ENCODE measurements around the gene UBE2G1.
"Not testable (repeated sequence)": the region's sequence is repeated elsewhere in the genome, so short reads cannot be mapped to it uniquely, and the experiment has no call there.

Gene UBE2G1

DNA sequence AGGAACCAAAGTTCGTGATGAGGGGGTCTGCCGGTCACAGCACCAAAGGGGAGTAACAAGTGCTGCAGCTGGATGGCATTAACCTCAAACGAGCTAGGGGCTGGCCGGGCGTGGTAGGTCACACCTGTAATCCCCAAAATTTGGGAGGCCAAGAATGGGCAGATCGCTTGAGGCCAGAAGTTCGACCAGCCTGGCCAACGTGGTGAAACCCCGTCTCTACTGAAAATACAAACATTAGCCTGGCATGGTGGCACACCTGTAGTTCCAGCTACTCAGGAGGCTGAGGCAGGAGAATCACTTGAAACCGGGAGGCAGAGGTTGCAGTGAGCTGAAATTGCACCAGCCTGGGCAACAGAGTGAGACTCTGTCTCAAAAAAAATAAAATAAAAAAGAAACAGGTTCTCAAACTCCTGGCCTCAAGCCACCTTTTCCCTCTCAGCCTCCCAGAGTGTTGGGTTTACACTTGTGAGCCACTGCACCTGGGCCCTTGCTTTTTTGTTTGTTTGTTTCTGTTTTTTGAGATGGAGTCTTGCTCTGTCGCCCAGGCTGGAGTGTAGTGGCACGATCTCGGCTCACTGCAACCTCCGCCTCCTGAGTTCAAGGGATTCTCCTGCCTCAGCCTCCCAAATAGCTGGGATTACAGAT, 9.4 kb upstream of the UBE2G1 start:
- H3K27ac ChIP-seq (ENCODE audit: low read depth, low read length); H3K27me3 ChIP-seq (ENCODE audit: control insufficient read depth in 1 of 2, insufficient read depth in 2 of 2, low read length in 2 of 2); H3K36me3 ChIP-seq (ENCODE audit: control insufficient read depth in 1 of 2, insufficient read depth in 2 of 2, low read length in 2 of 2); H3K9me3 ChIP-seq (ENCODE audit: control insufficient read depth in 1 of 2, low read length in 2 of 2); H3K4me1 ChIP-seq (ENCODE audit: control insufficient read depth in 1 of 2, insufficient read depth in 2 of 2, low read length in 2 of 2); H3K9ac ChIP-seq (ENCODE audit: low read depth in 1 of 2, low read length in 2 of 2); H3K4me3 ChIP-seq (ENCODE audit: low read depth in 1 of 2, low read length in 2 of 2): not testable (repeated sequence)

DNA sequence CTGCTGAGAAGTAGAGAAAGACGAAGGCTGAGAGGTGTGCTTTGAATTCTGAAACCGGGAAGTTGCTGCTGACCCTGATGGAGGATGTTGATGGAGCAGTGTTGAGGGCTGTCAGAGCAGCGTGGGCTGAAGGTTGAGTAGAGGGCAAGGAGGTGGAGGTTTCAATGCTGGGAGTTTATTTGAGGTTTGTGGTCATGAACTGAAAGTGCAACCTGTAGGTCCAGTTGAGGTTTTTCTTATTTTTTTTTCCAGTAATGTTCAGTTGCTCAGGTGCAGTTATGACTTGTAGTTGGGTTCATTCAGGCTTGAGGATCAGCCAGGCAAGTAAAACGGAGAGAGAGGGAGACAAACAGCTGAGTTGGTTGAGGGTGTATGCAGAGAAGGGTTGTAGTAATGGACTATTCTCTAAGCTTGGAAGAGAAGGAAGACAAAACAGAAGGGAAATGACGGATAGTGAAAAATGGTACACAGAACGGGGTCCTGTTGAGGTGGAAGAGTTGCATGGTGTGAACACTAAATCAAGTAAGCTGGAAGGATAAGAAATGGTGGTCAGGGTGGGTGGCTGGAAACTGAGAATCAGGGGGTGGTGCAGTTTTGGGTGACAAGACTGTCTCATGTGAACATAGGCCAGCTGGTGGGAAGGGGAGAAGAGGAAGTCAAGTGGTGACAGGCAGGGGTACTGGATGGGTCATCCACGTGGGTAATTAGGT, 8.7 kb upstream of the UBE2G1 start:
- H3K4me3 ChIP-seq (ENCODE audit: low read depth in 1 of 2, low read length in 2 of 2) = no peak overlapping the region
- H3K9ac ChIP-seq (ENCODE audit: low read depth in 1 of 2, low read length in 2 of 2) = no peak overlapping the region
- no peaks in the 10 kb centered on the region for H3K9me3 ChIP-seq (ENCODE audit: control insufficient read depth in 1 of 2, low read length in 2 of 2)
- H3K27ac ChIP-seq (ENCODE audit: low read depth, low read length) = no peak overlapping the region
- no peaks in the 10 kb centered on the region for H3K27me3 ChIP-seq (ENCODE audit: control insufficient read depth in 1 of 2, insufficient read depth in 2 of 2, low read length in 2 of 2)
- H3K4me1 ChIP-seq (ENCODE audit: control insufficient read depth in 1 of 2, insufficient read depth in 2 of 2, low read length in 2 of 2) = peaks cover 0 to 4% of the 10 kb centered on the region in 2 donors
- H3K36me3 ChIP-seq (ENCODE audit: control insufficient read depth in 1 of 2, insufficient read depth in 2 of 2, low read length in 2 of 2) = no peaks in the 10 kb centered on the region

DNA sequence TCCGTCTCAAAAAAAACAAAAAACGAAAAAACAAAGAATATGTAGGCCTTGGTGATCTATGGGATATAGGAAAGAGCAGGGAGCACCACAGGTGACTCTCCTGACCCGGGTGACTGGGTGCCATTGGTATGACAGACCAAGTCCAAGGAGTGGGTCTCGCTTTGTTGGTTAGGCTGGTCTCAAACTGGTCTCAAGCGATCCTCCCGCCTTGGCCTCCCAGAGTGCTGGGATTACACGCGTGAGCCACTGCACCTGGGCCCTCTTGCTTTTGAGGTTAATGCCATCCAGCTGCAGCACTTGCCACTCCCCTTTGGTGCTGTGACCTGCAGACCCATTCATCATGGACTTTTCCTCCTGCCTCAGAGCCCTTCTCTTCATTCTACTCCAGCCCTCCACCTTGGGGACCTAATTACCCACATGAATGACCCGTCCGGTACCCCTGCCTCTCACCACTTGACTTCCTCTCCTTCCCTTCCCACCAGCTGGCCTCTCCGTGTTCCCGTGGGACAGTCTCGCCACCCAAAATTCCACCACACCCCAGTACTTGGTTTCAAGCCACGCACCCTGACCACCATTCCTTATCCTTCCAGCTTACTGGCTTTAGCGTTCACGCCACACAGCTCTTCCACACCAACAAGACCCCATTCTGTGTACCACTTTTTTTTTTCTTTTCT, 3.2 kb upstream of the UBE2G1 start:
- Histone ChIP-seq H3K4me3 (ENCODE audit: low read depth in 1 of 2, low read length in 2 of 2) (no peak overlapping the region), H3K27ac (ENCODE audit: low read depth, low read length) (no peak overlapping the region), H3K36me3 (ENCODE audit: control insufficient read depth in 1 of 2, insufficient read depth in 2 of 2, low read length in 2 of 2) (no peaks in the 10 kb centered on the region)

DNA sequence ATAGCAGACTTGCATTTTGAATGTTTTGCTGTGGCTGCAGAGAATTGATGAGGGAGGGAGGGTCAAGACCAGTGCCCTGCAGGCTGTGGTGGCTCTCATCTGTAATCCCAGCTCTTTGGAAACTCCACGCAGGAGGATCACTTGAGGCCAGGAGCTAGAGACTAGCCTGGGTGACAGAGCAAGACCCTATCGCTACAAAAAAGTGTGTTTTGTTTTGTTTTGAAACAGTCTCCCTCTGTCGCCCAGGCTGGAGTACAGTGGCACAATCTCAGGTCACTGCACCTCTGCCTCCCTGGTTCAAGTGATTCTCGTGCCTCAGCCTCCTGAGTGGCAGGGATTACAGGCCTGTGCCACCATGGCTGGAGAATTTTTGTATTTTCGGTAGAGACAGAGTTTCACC, 1.9 kb upstream of the UBE2G1 start:
- Histone ChIP-seq H3K9ac (ENCODE audit: low read depth in 1 of 2, low read length in 2 of 2) (no peak overlapping the region), H3K9me3 (ENCODE audit: control insufficient read depth in 1 of 2, low read length in 2 of 2) (no peaks in the 10 kb centered on the region), H3K4me1 (ENCODE audit: control insufficient read depth in 1 of 2, insufficient read depth in 2 of 2, low read length in 2 of 2) (peaks cover 6% of the 10 kb centered on the region in 2 donors), H3K36me3 (ENCODE audit: control insufficient read depth in 1 of 2, insufficient read depth in 2 of 2, low read length in 2 of 2) (no peaks in the 10 kb centered on the region), H3K27ac (ENCODE audit: low read depth, low read length) (no peak overlapping the region), H3K4me3 (ENCODE audit: low read depth in 1 of 2, low read length in 2 of 2) (no peak overlapping the region), H3K27me3 (ENCODE audit: control insufficient read depth in 1 of 2, insufficient read depth in 2 of 2, low read length in 2 of 2) (no peaks in the 10 kb centered on the region)

More for the DNA sequence above, 3.2 kb upstream of the UBE2G1 start:
- Histone ChIP-seq H3K4me1 (ENCODE audit: control insufficient read depth in 1 of 2, insufficient read depth in 2 of 2, low read length in 2 of 2) (peaks cover 4% of the 10 kb centered on the region in 2 donors), H3K27me3 (ENCODE audit: control insufficient read depth in 1 of 2, insufficient read depth in 2 of 2, low read length in 2 of 2) (no peaks in the 10 kb centered on the region), H3K9me3 (ENCODE audit: control insufficient read depth in 1 of 2, low read length in 2 of 2) (no peaks in the 10 kb centered on the region), H3K9ac (ENCODE audit: low read depth in 1 of 2, low read length in 2 of 2) (no peak overlapping the region)

DNA sequence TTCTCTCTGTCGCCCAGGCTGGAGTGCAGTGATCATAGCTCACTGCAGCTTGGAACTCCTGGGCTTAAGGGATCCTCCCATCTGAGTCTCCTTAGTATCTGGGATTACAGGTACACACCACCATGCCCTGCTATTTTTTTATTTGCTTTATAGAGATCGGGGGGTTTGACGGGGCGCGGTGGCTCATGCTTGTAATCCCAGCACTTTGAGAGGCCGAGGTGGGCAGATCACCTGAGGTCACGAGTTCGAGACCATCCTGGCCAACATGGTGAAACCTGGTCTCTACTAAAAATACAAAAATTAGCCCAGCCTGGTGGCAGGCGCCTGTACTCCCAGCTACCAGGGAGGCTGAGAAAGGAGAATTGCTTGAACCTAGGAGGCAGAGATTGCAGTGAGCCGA, 702 bp upstream of the UBE2G1 start:
- H3K27ac ChIP-seq (ENCODE audit: low read depth, low read length); H3K9me3 ChIP-seq (ENCODE audit: control insufficient read depth in 1 of 2, low read length in 2 of 2); H3K27me3 ChIP-seq (ENCODE audit: control insufficient read depth in 1 of 2, insufficient read depth in 2 of 2, low read length in 2 of 2); H3K36me3 ChIP-seq (ENCODE audit: control insufficient read depth in 1 of 2, insufficient read depth in 2 of 2, low read length in 2 of 2); H3K4me1 ChIP-seq (ENCODE audit: control insufficient read depth in 1 of 2, insufficient read depth in 2 of 2, low read length in 2 of 2): not testable (repeated sequence)
- Histone ChIP-seq H3K4me3 (ENCODE audit: low read depth in 1 of 2, low read length in 2 of 2) (peak overlapping the region; percentile 56 to 66), H3K9ac (ENCODE audit: low read depth in 1 of 2, low read length in 2 of 2) (peak overlapping the region in 1 of 2 donors; percentile 66)

DNA sequence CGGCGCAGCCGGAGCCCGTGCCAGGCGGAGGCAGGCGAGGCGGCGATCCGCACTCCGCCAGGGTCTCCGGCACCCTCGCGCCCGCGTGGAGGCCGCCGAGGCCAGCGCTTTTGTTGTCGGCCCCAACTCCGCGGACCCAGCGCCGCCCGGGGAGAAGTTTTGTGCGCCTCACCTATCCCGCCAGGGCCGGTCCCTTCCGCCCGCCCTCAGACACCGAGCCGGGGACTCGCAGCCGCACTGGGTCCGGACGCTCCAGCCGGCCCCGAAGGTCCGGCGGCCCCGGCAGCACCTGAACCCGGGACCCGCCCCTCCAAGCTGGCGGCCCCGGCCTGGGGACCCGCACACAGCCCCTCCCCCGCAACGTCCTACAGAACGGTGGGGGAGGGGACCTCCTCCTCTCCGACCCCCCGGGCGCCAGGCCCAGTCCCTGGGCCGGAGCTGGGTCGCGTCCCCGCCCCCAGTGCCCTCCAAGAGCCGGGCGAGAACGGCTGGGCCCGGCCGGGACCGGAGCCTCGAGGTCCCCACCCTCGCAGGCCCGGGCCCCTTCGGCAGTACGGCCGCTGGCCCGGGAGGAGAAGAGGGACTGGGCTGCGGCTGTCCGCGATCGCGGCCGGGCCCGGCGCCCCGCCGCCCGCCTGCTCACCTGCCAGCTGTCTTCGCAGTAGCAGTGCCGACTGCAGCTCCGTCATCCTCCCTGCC, 698 bp downstream of the UBE2G1 start:
- peak overlapping the region; percentile 95 for H3K27ac ChIP-seq (ENCODE audit: low read depth, low read length)
- no peaks in the 10 kb centered on the region for H3K27me3 ChIP-seq (ENCODE audit: control insufficient read depth in 1 of 2, insufficient read depth in 2 of 2, low read length in 2 of 2)
- no peaks in the 10 kb centered on the region for H3K9me3 ChIP-seq (ENCODE audit: control insufficient read depth in 1 of 2, low read length in 2 of 2)
- H3K4me3 ChIP-seq (ENCODE audit: low read depth in 1 of 2, low read length in 2 of 2) = peak overlapping the region; percentile 70 to 81
- peak overlapping the region; percentile 81 to 87 for H3K9ac ChIP-seq (ENCODE audit: low read depth in 1 of 2, low read length in 2 of 2)
- peaks cover 3 to 6% of the 10 kb centered on the region in 2 donors for H3K36me3 ChIP-seq (ENCODE audit: control insufficient read depth in 1 of 2, insufficient read depth in 2 of 2, low read length in 2 of 2)
- H3K4me1 ChIP-seq (ENCODE audit: control insufficient read depth in 1 of 2, insufficient read depth in 2 of 2, low read length in 2 of 2) = peaks cover 6% of the 10 kb centered on the region in 2 donors

DNA sequence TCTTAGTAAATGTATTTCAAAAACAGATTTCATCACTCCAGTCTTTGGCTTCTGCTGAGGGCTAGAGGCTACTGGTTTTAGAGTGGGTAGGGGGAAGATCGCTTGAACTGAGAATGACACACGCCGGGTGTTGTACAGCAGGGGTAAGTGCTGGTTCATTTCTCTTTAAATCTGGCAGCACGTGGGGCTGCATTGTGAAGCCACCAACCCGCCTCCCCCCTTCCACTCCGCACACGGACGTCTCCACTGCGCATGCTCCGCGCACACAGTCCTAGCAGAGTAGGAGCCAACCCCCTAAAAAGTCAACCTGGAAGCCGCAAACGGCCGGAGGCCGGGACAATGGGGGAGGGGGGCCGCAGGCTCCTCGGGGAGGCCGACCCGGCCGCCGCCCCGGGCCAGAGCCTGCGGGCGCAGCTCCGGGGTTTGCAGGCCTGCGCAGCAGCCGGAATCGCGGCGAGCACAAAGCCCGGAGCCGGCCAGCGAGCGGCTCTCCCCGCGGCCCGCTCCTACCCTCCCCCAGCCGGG, 1.3 kb downstream of the UBE2G1 start:
- H3K27me3 ChIP-seq (ENCODE audit: control insufficient read depth in 1 of 2, insufficient read depth in 2 of 2, low read length in 2 of 2) = no peaks in the 10 kb centered on the region
- H3K36me3 ChIP-seq (ENCODE audit: control insufficient read depth in 1 of 2, insufficient read depth in 2 of 2, low read length in 2 of 2) = peaks cover 3 to 6% of the 10 kb centered on the region in 2 donors
- peak overlapping the region; percentile 81 to 87 for H3K9ac ChIP-seq (ENCODE audit: low read depth in 1 of 2, low read length in 2 of 2)
- peak overlapping the region; percentile 70 to 81 for H3K4me3 ChIP-seq (ENCODE audit: low read depth in 1 of 2, low read length in 2 of 2)
- peak overlapping the region; percentile 95 for H3K27ac ChIP-seq (ENCODE audit: low read depth, low read length)
- peaks cover 6 to 8% of the 10 kb centered on the region in 2 donors for H3K4me1 ChIP-seq (ENCODE audit: control insufficient read depth in 1 of 2, insufficient read depth in 2 of 2, low read length in 2 of 2)
- H3K9me3 ChIP-seq (ENCODE audit: control insufficient read depth in 1 of 2, low read length in 2 of 2) = no peaks in the 10 kb centered on the region

DNA sequence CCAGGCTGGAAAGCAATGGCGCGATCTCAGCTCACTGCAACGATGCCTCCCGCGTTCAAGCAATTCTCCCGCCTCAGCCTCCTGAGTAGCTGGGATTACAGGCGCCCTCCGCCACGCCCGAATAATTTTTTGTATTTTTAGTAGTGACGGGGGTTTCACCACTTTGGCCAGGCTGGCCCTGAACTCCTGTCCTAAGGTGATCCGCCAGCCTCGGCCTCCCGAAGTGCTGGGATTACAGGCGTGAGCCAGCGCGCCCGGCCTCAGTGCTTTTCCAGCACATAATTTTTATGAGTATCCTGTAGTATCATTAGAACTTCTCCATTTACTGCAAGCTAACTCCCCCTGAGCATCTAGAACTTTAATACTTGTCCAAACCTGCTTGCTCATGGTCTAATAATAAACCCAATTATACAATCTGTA, 1.8 kb downstream of the UBE2G1 start:
- Histone ChIP-seq H3K27ac (ENCODE audit: low read depth, low read length) (no peak overlapping the region), H3K27me3 (ENCODE audit: control insufficient read depth in 1 of 2, insufficient read depth in 2 of 2, low read length in 2 of 2) (no peaks in the 10 kb centered on the region), H3K4me1 (ENCODE audit: control insufficient read depth in 1 of 2, insufficient read depth in 2 of 2, low read length in 2 of 2) (peaks cover 6 to 9% of the 10 kb centered on the region in 2 donors), H3K4me3 (ENCODE audit: low read depth in 1 of 2, low read length in 2 of 2) (peak overlapping the region; percentile 70 to 81), H3K9ac (ENCODE audit: low read depth in 1 of 2, low read length in 2 of 2) (peak overlapping the region in 1 of 2 donors; percentile 87), H3K9me3 (ENCODE audit: control insufficient read depth in 1 of 2, low read length in 2 of 2) (no peaks in the 10 kb centered on the region), H3K36me3 (ENCODE audit: control insufficient read depth in 1 of 2, insufficient read depth in 2 of 2, low read length in 2 of 2) (peaks cover 3 to 6% of the 10 kb centered on the region in 2 donors)

DNA sequence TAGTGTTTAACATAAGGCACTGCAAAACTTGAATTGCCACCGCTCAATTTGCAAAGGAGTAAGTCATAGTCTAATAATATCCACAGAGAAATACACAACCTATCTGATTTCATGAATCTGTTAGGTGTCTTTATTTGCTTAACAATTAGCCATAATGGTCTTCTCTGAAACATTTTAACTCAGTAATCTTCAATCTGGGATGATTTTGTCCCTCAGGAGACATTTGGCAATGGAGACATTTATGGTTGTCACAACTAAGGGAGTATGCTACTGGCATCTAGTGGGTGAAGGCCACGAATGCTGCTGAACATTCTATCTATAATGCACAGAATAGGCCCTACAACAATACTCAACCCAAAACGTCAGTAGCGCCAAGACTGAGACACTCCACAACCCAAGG, 4.3 kb downstream of the UBE2G1 start:
- no peak overlapping the region for H3K9ac ChIP-seq (ENCODE audit: low read depth in 1 of 2, low read length in 2 of 2)
- H3K4me1 ChIP-seq (ENCODE audit: control insufficient read depth in 1 of 2, insufficient read depth in 2 of 2, low read length in 2 of 2) = peaks cover 6 to 9% of the 10 kb centered on the region in 2 donors
- no peak overlapping the region for H3K4me3 ChIP-seq (ENCODE audit: low read depth in 1 of 2, low read length in 2 of 2)
- no peak overlapping the region for H3K27ac ChIP-seq (ENCODE audit: low read depth, low read length)
- H3K36me3 ChIP-seq (ENCODE audit: control insufficient read depth in 1 of 2, insufficient read depth in 2 of 2, low read length in 2 of 2) = peaks cover 3 to 6% of the 10 kb centered on the region in 2 donors
- no peaks in the 10 kb centered on the region for H3K9me3 ChIP-seq (ENCODE audit: control insufficient read depth in 1 of 2, low read length in 2 of 2)
- no peaks in the 10 kb centered on the region for H3K27me3 ChIP-seq (ENCODE audit: control insufficient read depth in 1 of 2, insufficient read depth in 2 of 2, low read length in 2 of 2)
